ENCODE data around the gene DAPK1.

DNA sequence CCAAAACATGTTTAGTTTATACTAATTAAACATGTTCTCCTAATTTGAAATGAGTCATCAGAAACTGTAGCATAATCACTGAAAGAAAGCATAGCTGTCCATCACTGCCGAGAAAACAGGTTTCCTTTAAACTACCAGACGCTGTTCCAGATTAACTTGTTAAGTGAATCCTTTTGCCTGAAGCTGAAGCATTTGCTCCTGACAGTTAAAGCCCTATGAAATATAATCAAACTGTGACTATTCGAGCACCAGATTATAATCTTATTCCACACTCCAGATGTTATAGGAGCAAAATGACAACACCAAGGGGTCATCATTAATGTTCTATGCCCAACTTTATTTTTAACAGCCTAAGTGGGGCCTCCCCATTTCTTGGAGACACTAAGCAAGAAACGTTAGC, 142.3 kb downstream of the DAPK1 start:
- TF ChIP-seq, protein P1, sequence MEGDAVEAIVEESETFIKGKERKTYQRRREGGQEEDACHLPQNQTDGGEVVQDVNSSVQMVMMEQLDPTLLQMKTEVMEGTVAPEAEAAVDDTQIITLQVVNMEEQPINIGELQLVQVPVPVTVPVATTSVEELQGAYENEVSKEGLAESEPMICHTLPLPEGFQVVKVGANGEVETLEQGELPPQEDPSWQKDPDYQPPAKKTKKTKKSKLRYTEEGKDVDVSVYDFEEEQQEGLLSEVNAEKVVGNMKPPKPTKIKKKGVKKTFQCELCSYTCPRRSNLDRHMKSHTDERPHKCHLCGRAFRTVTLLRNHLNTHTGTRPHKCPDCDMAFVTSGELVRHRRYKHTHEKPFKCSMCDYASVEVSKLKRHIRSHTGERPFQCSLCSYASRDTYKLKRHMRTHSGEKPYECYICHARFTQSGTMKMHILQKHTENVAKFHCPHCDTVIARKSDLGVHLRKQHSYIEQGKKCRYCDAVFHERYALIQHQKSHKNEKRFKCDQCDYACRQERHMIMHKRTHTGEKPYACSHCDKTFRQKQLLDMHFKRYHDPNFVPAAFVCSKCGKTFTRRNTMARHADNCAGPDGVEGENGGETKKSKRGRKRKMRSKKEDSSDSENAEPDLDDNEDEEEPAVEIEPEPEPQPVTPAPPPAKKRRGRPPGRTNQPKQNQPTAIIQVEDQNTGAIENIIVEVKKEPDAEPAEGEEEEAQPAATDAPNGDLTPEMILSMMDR (IDR thresholded peaks at IDR 0.05; ENCODE audit: poor library complexity, severe bottlenecking): no peak
- TF ChIP-seq EP300 (conservative IDR thresholded peaks at IDR 0.05; ENCODE audit: poor library complexity, severe bottlenecking) (no peak), TAF1 (IDR thresholded peaks at IDR 0.05; ENCODE audit: low read depth) (no peak), EZH2 (IDR thresholded peaks at IDR 0.05; ENCODE audit: borderline replicate concordance, insufficient read depth, low read length, poor library complexity, severe bottlenecking) (no peak)
